K562 (cell line): Measurements from ENCODE around the gene PCDHGA12. TPM values are rescaled to one million over a fixed set of nuclear protein-coding genes. Genes with fewer than 3 reads are reported as not detected.

Experiments
- ATAC-seq: fragments of 200-7000 bp; cut with Tn5 transposase; 3 replicates; pipeline ENCODE4 v1.9.1; 2020; ENCODE audit warnings: moderate library complexity
- BruUV-seq: library from RNA; stranded (reverse); fragments of 400-500 nt; replicated peaks from 2 replicates; lab custom pipeline; 2021; lab: Mats Ljungman, UMichigan
- CTCF ChIA-PET: fragments of 300-600 bp; formaldehyde crosslinking; extraction: SDS; loops from one replicate; lab custom pipeline; 2021; ENCODE audit warnings: low intra/inter-chr PET ratio; lab: Yijun Ruan, JAX
- POLR2A ChIA-PET: fragments of 300-600, 350-650 bp; sonication (Branson Sonifier 250); formaldehyde crosslinking; extraction: SDS; loops from one replicate; lab custom pipeline; 2021; ENCODE audit warnings: antibody characterized with exemption, inconsistent platforms; lab: Yijun Ruan, JAX
- DNase-seq, 4 experiments: peaks; one replicate each; pipeline versions ENCODE4 v3.0.0 to v3.0.0-alpha.2; 2011 to 2018; ENCODE audit warnings: low spot score in 3 of 4, mixed read lengths in 3 of 4; ENCODE audit errors: extremely low read depth in 1 of 4
- FAIRE-seq: peaks from 2 replicates; lab custom pipeline; 2011; peaks lifted over from hg19 to GRCh38; lab: Jason Lieb, UNC
- H2AFZ ChIP-seq: 2 replicates; pipeline ENCODE4 v1.6.0; 2011; ENCODE audit warnings: low read depth, low read length, control low read depth, inconsistent platforms
- H3K27ac ChIP-seq: fragments of 200-600 bp; 3 replicates; pipeline ENCODE4 v1.8.0; 2011; ENCODE audit warnings: low read depth, mild to moderate bottlenecking, control low read depth, inconsistent platforms, low read length, moderate library complexity, mixed read lengths; ENCODE audit errors: extremely low read depth
- H3K27me3 ChIP-seq, 2 experiments: fragments of 300-600 bp in 1 of 2; 2 replicates in 1 of 2; 3 replicates in 1 of 2; pipeline versions ENCODE4 v1.6.0 to v1.8.0; 2011; ENCODE audit warnings: inconsistent platforms in 2 of 2, low read length in 2 of 2, mild to moderate bottlenecking in 1 of 2, mixed read lengths in 1 of 2, moderate library complexity in 1 of 2; ENCODE audit not compliant: control insufficient read depth in 2 of 2, insufficient read depth in 2 of 2
- H3K36me3 ChIP-seq: fragments of 300-600 bp; 3 replicates; pipeline ENCODE4 v1.8.0; 2011; ENCODE audit warnings: mild to moderate bottlenecking, low read length, inconsistent platforms; ENCODE audit not compliant: control insufficient read depth, insufficient read depth
- H3K4me1 ChIP-seq, 2 experiments: fragments of 200-600 bp in 1 of 2; replicated peaks in 1 of 2; 2 replicates in 1 of 2; 3 replicates in 1 of 2; pipeline versions ENCODE4 v1.5.1 to v1.8.0; 2011; ENCODE audit warnings: inconsistent platforms in 2 of 2, low read length in 2 of 2, mild to moderate bottlenecking in 1 of 2, mixed read lengths in 1 of 2, moderate library complexity in 1 of 2; ENCODE audit not compliant: control insufficient read depth in 2 of 2, insufficient read depth in 2 of 2
- H3K4me2 ChIP-seq: 2 replicates; pipeline ENCODE4 v1.6.1; 2011; ENCODE audit warnings: low read length, control low read depth, inconsistent platforms, mixed read lengths; ENCODE audit not compliant: insufficient read depth
- H3K4me3 ChIP-seq: fragments of 200-600 bp; sonication (generic), shearing (Covaris generic); 2 replicates; pipeline ENCODE4 v1.5.1; 2016; ENCODE audit warnings: control low read depth, inconsistent platforms
- H3K79me2 ChIP-seq: fragments of 200-600 bp; 3 replicates; pipeline ENCODE4 v1.8.0; 2011; ENCODE audit warnings: low read length, inconsistent platforms; ENCODE audit not compliant: control insufficient read depth, insufficient read depth
- H3K9ac ChIP-seq, 2 experiments: 2 replicates each; pipeline versions ENCODE4 v1.6.0 to v1.6.1; 2011; ENCODE audit warnings: low read depth in 2 of 2, low read length in 2 of 2, control low read depth in 1 of 2, inconsistent platforms in 1 of 2, mild to moderate bottlenecking in 1 of 2, mixed read lengths in 1 of 2; ENCODE audit not compliant: insufficient read depth in 1 of 2
- H3K9me1 ChIP-seq: one replicate; pipeline ENCODE4 v1.6.0; 2011; ENCODE audit warnings: inconsistent platforms, mild to moderate bottlenecking, low read length, moderate library complexity; ENCODE audit not compliant: control insufficient read depth, insufficient read depth
- H3K9me3 ChIP-seq: replicated peaks from 2 replicates; pipeline ENCODE4 v1.5.1; 2011; ENCODE audit warnings: low read depth, low read length, inconsistent platforms; ENCODE audit not compliant: control insufficient read depth, insufficient read depth
- H4K20me1 ChIP-seq: replicated peaks from 2 replicates; pipeline ENCODE4 v1.6.1; 2011; ENCODE audit warnings: low read length, inconsistent platforms, mixed read lengths; ENCODE audit not compliant: control insufficient read depth, insufficient read depth
- HMG20B ChIP-seq: fragments of 250-450 bp; sonication (Bioruptor Pico); IDR thresholded peaks from 2 replicates; pipeline ENCODE4 v1.5.0; 2021; ENCODE audit warnings: mild to moderate bottlenecking
- MGA ChIP-seq: fragments of 450-650 bp; IDR thresholded peaks from 2 replicates; pipeline ENCODE4 v1.6.1; 2016; ENCODE audit warnings: mild to moderate bottlenecking, moderate library complexity
- NFRKB ChIP-seq: fragments of 450-650 bp; IDR thresholded peaks from 2 replicates; pipeline ENCODE4 v1.6.1; 2016; ENCODE audit warnings: low read depth
- PHF20 ChIP-seq: fragments of 450-650 bp; IDR thresholded peaks from 2 replicates; pipeline ENCODE4 v1.6.1; 2018; ENCODE audit not compliant: partially characterized antibody
- PPARD ChIP-seq: fragments of 250-450 bp; sonication (Bioruptor Pico); IDR thresholded peaks from 2 replicates; pipeline ENCODE4 v1.8.0; 2022; ENCODE audit warnings: inconsistent platforms, mild to moderate bottlenecking, moderate library complexity
- ZNF311 ChIP-seq: fragments of 250-450 bp; sonication (Bioruptor Pico); IDR thresholded peaks from 2 replicates; pipeline ENCODE4 v1.4.0; 2020; ENCODE audit warnings: mild to moderate bottlenecking, moderate library complexity
- in situ Hi-C: fragments of 300-500 bp; cut with MboI; formaldehyde crosslinking; loops from 4 replicates; pipeline ENCODE4 v1.15.0; 2018; ENCODE audit warnings: inconsistent platforms, mixed read lengths
- intact Hi-C: fragments of 100-400 bp; cut with micrococcal nuclease; formaldehyde crosslinking; loops from 2 replicates; pipeline ENCODE4 v1.14.2; 2022
- polyA plus RNA-seq, 8 experiments: library from polyadenylated mRNA; depleted of rRNA in 4 of 8; stranded (reverse) in 5 of 8; unstranded in 3 of 8; fragments of >200 nt; fragmentation: Nextera tagmentation in 2 of 8; fragmentation: Illumina TruSeq in 1 of 8; extraction: Ambion mirVana in 2 of 8; extraction: Trizol in 1 of 8; gene quantifications; 2 replicates each; pipeline versions ENCODE4 v1.2.1 to v1.2.3, GENCODE V29; 2011 to 2014; ENCODE audit warnings: inconsistent platforms in 1 of 8, missing spikeins in 1 of 8
- total RNA-seq, 7 experiments: library from RNA; depleted of rRNA in 6 of 7; stranded (reverse); fragments of >200 nt in 6 of 7; fragmentation: Illumina TruSeq in 2 of 7; extraction: Trizol in 2 of 7; gene quantifications; 2 replicates each; pipeline versions ENCODE4 v1.2.1 to v1.2.3, GENCODE V29; 2011 to 2021; ENCODE audit warnings: low replicate concordance in 1 of 7
- TF ChIP-seq, protein P1 (sequence below): IDR thresholded peaks from 3 replicates; pipeline ENCODE4 v1.6.1; 2011; ENCODE audit warnings: borderline replicate concordance, mild to moderate bottlenecking, moderate library complexity; ENCODE audit not compliant: insufficient read length; ENCODE audit errors: extremely low read depth

The PCDHGA12 gene
- total and polyA plus RNA-seq, 9 of the 15 experiments (the other 6 are each of a cell fraction or from before 2014, with no cell fraction given): 0.03 TPM; not detected in 8

GRCh38 chr5:141479776-141480175, 49.5 kb downstream of the PCDHGA12 start:
- ChIA-PET POLR2A (no interaction called here), CTCF (no interaction called here)
- H3K9me3 ChIP-seq: no peaks in the 10 kb centered on the region
- in situ Hi-C loops (no loop called here), intact Hi-C loops (no loop called here)
- ATAC-seq (no peak), DNase-seq (no peak), FAIRE-seq (no peak)
- H3K9me1 ChIP-seq: no peaks in the 10 kb centered on the region
- no peaks in the 10 kb centered on the region for H3K79me2 ChIP-seq
- TF ChIP-seq PPARD (CRISPR knock-in tag) (no peak), HMG20B (no peak), PHF20 (no peak), MGA (no peak), NFRKB (no peak), ZNF311 (CRISPR knock-in tag) (no peak)
- TF ChIP-seq, protein P1, sequence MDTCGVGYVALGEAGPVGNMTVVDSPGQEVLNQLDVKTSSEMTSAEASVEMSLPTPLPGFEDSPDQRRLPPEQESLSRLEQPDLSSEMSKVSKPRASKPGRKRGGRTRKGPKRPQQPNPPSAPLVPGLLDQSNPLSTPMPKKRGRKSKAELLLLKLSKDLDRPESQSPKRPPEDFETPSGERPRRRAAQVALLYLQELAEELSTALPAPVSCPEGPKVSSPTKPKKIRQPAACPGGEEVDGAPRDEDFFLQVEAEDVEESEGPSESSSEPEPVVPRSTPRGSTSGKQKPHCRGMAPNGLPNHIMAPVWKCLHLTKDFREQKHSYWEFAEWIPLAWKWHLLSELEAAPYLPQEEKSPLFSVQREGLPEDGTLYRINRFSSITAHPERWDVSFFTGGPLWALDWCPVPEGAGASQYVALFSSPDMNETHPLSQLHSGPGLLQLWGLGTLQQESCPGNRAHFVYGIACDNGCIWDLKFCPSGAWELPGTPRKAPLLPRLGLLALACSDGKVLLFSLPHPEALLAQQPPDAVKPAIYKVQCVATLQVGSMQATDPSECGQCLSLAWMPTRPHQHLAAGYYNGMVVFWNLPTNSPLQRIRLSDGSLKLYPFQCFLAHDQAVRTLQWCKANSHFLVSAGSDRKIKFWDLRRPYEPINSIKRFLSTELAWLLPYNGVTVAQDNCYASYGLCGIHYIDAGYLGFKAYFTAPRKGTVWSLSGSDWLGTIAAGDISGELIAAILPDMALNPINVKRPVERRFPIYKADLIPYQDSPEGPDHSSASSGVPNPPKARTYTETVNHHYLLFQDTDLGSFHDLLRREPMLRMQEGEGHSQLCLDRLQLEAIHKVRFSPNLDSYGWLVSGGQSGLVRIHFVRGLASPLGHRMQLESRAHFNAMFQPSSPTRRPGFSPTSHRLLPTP: no peak
- no peak overlapping the region for H3K4me2 ChIP-seq
- H3K4me1 ChIP-seq: peaks cover 0 to 16% of the 10 kb centered on the region in 2 experiments; a peak in 1 of 5 replicates
- H3K27me3 ChIP-seq: peaks cover 30 to 36% of the 10 kb centered on the region in 2 experiments
- H4K20me1 ChIP-seq: no peaks in the 10 kb centered on the region; the same call in 1 of the 2 replicates
- no peak overlapping the region for H2AFZ ChIP-seq
- H3K4me3 ChIP-seq: no peak overlapping the region
- BruUV-seq: no TSS peak
- no peaks in the 10 kb centered on the region for H3K36me3 ChIP-seq
- no peak overlapping the region for H3K27ac ChIP-seq
- H3K9ac ChIP-seq: no peak overlapping the region
